Transverse colon (tissue), 4 donors: Measurements from ENCODE around the gene SLC25A4.

ENCODE experiments used
- CTCF ChIP-seq, 5 experiments: fragments of 200-600 bp in 3 of 5; fragments of 450-650 bp in 2 of 5; sonication (generic) in 3 of 5; IDR thresholded peaks; 1 replicate in 2 of 5; 2 replicates in 3 of 5; pipeline ENCODE4 v1.5.1; 2016 to 2017; ENCODE audit warnings: antibody characterized with exemption in 5 of 5, inconsistent platforms in 3 of 5, mild to moderate bottlenecking in 2 of 5, moderate library complexity in 1 of 5
- EP300 ChIP-seq: sonication (generic); formaldehyde crosslinking; IDR thresholded peaks from one replicate; pipeline ENCODE4 v1.6.1; 2017; ENCODE audit warnings: antibody characterized with exemption, low read depth
- POLR2A ChIP-seq: fragments of 450-650 bp; IDR thresholded peaks from one replicate; pipeline ENCODE4 v1.6.1; 2016; ENCODE audit warnings: antibody characterized with exemption, mild to moderate bottlenecking, moderate library complexity
- POLR2AphosphoS5 ChIP-seq, 3 donors: sonication (generic); formaldehyde crosslinking; IDR thresholded peaks; one replicate each; pipeline ENCODE4 v1.6.1; 2016; ENCODE audit warnings: antibody characterized with exemption in 3 of 3

GRCh38 chr4:185120631-185120946 lies 22.5 kb upstream of the SLC25A4 start:
- TF ChIP-seq EP300 (no peak), POLR2AphosphoS5 (IDR thresholded peaks at IDR 0.05) (no peak), CTCF (IDR thresholded peaks at IDR 0.05) (no peak), POLR2A (no peak)
